ENCODE data around the gene RSPH3. TPM values are rescaled to one million over a fixed set of nuclear protein-coding genes. Genes with fewer than 3 reads are reported as not detected.

RSPH3 gene
- total RNA-seq, 2 donors from 2014 or later, result 5.3 to 7.0 TPM

DNA sequence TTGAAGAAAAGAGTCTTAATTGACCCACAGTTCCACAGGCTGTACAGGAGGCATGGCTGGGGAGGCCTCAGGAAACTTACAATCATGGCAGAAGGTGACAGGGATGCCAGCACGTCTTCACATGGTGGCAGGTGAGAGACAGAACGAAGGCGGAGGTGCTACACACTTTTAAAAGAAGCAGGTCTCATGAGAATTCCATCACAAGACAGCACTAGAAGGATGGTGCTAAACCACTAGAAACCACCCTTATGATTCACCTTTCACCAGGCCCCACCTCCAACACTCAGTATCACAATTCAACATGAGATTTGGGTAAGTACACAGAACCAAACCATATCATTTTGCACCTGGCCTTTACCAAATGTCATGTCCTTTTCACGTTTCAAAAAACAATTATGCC is 23.9 kb upstream of the RSPH3 start:
- no peaks in the 10 kb centered on the region for H3K36me3 ChIP-seq (replicated peaks in 1 of 2; ENCODE audit: insufficient read depth in 1 of 2, low read depth in 2 of 2)
- no peak overlapping the region for H3K4me3 ChIP-seq
- 77 to 86% methylated on average over 4 of the region's 4 CpGs for WGBS, 2 donors
- peaks cover 0 to 8% (median 0%) of the 10 kb centered on the region in 3 donors for H3K9me3 ChIP-seq
- no peaks in the 10 kb centered on the region for H3K27me3 ChIP-seq
- TF ChIP-seq POLR2A (IDR thresholded peaks at IDR 0.05), result no peak
- TF ChIP-seq, protein P1, sequence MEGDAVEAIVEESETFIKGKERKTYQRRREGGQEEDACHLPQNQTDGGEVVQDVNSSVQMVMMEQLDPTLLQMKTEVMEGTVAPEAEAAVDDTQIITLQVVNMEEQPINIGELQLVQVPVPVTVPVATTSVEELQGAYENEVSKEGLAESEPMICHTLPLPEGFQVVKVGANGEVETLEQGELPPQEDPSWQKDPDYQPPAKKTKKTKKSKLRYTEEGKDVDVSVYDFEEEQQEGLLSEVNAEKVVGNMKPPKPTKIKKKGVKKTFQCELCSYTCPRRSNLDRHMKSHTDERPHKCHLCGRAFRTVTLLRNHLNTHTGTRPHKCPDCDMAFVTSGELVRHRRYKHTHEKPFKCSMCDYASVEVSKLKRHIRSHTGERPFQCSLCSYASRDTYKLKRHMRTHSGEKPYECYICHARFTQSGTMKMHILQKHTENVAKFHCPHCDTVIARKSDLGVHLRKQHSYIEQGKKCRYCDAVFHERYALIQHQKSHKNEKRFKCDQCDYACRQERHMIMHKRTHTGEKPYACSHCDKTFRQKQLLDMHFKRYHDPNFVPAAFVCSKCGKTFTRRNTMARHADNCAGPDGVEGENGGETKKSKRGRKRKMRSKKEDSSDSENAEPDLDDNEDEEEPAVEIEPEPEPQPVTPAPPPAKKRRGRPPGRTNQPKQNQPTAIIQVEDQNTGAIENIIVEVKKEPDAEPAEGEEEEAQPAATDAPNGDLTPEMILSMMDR (IDR thresholded peaks at IDR 0.05), result no peak
- DNase-seq, result no peak
- H3K4me1 ChIP-seq, result no peaks in the 10 kb centered on the region
- no peak for ATAC-seq
- H3K27ac ChIP-seq, result no peak overlapping the region
- intact Hi-C loops (cut with DNase I), result no loop called here

DNA sequence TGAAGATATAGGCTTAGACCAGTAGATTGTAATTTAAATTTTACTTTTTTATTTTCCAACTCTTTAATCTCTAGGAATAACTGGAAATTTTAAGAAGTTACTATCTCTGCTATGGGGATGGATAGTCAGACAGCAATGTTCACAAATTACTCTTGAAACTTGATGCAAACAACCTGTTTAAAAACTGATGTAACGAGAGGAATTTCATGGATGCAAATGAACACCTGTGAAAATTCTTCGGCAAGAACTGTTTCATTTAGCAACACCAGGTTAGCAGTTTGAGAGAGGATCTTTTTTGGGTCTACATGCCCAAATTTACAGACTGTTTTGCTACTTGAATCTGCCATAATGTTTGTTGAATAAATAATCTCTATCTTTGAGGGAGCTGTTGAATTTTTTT is 20.0 kb upstream of the RSPH3 start:
- Histone ChIP-seq H3K9me3 (peaks cover 0 to 5% (median 0%) of the 10 kb centered on the region in 3 donors), H3K27me3 (no peaks in the 10 kb centered on the region), H3K27ac (no peak overlapping the region), H3K36me3 (replicated peaks in 1 of 2; ENCODE audit: insufficient read depth in 1 of 2, low read depth in 2 of 2) (no peaks in the 10 kb centered on the region), H3K4me1 (no peaks in the 10 kb centered on the region), H3K4me3 (no peak overlapping the region)
- intact Hi-C loops (cut with DNase I), result no loop called here
- 95 to 96% methylated on average over 2 of the region's 2 CpGs for WGBS, 2 donors
- no peak for ATAC-seq
- DNase-seq, result no peak
- no peak for TF ChIP-seq POLR2A (IDR thresholded peaks at IDR 0.05)
- TF ChIP-seq, protein P1 (IDR thresholded peaks at IDR 0.05), result no peak

DNA sequence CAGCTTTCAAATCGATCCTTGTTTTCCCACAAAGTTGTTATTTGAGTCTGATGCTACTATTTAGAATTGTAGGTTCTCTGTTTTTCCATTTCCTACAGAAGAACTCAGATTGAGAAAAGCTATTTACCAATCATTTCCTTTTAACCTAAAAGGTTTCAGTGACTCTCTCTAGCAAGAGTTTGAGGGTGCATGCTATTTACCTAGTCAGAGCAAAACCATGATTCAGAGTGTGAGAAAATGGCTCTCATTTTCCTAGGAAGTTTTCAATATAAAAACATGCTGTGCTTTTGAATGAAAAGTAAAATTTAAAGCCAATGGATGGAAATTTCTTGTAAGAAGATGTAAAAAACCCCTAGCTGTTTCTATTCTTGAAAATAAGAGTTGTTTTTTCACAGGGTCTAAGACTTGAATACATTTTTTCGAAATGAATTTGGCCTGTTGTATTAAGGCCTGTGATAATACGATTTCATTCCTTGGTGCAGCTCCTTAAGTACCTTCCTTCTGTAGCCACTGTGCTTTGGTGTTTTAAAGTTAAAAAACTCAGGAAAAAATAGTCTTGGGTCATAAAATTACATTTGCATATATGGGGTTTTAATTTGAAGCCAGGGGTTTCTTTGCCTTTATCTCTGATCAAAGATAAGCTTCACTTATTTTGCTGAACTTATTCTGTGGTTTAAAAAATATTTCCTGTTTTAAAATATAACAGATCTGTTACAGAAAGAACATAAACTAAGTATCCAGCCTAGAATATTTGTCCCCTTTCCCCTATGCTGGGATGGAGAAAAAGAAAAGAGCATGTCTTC is 18.0 kb upstream of the RSPH3 start:
- TF ChIP-seq, protein P1 (IDR thresholded peaks at IDR 0.05), result no peak
- TF ChIP-seq POLR2A (IDR thresholded peaks at IDR 0.05), result no peak
- Histone ChIP-seq H3K4me3 (no peak overlapping the region), H3K27ac (no peak overlapping the region), H3K36me3 (replicated peaks in 1 of 2; ENCODE audit: insufficient read depth in 1 of 2, low read depth in 2 of 2) (no peaks in the 10 kb centered on the region), H3K27me3 (no peaks in the 10 kb centered on the region), H3K4me1 (no peaks in the 10 kb centered on the region), H3K9me3 (no peaks in the 10 kb centered on the region)
- intact Hi-C loops (cut with DNase I), result no loop called here
- DNase-seq, result no peak
- WGBS, 2 donors, result 76 to 80% methylated on average over 3 of the region's 3 CpGs
- no peak for ATAC-seq

DNA sequence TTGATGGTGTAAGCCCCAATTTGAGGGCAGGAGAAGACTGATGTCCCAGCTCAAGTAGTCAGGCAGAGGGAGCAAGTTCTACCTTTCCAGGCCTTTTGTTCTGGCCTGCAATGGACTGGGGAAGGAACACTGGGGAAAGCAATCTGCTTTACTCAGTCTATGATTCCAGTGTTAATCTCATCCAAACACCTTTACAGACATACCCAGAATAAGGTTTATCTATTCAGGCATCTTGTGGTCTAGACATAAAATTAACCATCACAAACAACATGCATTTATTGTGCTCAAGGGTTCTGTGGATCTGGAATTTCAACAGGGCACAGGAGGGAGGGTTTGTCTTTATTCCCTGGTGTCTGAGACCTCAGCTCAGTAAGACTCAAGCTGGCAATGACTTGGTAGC is 14.4 kb upstream of the RSPH3 start:
- no peaks in the 10 kb centered on the region for H3K27me3 ChIP-seq
- H3K9me3 ChIP-seq, result no peaks in the 10 kb centered on the region
- intact Hi-C loops (cut with DNase I), result no loop called here
- DNase-seq (no peak), ATAC-seq (no peak)
- no peak for TF ChIP-seq POLR2A (IDR thresholded peaks at IDR 0.05)
- TF ChIP-seq, protein P1 (IDR thresholded peaks at IDR 0.05), result no peak
- no peak overlapping the region for H3K4me3 ChIP-seq
- H3K36me3 ChIP-seq (replicated peaks in 1 of 2; ENCODE audit: insufficient read depth in 1 of 2, low read depth in 2 of 2), result no peaks in the 10 kb centered on the region
- no peaks in the 10 kb centered on the region for H3K4me1 ChIP-seq
- no peak overlapping the region for H3K27ac ChIP-seq

DNA sequence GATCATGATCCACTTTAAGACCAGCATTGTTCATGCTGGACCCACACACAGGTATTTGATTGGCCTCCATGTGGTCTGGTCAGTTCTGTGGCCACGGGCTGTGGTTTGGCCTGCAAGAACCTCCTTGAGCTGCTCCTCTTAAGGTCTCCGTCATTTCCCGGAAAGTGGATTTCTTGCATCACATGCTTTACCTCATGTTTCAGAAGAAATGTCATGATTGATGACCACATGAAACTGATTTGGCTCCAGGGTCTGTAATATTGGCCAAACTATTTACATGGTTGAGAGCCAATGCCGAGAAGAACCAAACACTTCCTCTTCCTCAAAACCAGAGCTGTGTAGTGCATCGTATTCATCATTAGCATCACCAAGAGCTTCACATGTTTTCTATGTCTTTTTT is 13.2 kb upstream of the RSPH3 start:
- H3K4me3 ChIP-seq, result no peak overlapping the region
- H3K27ac ChIP-seq, result no peak overlapping the region
- TF ChIP-seq, protein P1 (IDR thresholded peaks at IDR 0.05), result no peak
- no peak for TF ChIP-seq POLR2A (IDR thresholded peaks at IDR 0.05)
- H3K27me3 ChIP-seq, result no peaks in the 10 kb centered on the region
- intact Hi-C loops (cut with DNase I), result no loop called here
- ATAC-seq, result no peak
- no peaks in the 10 kb centered on the region for H3K9me3 ChIP-seq
- H3K4me1 ChIP-seq, result no peaks in the 10 kb centered on the region
- DNase-seq, result no peak
- 64 to 73% methylated on average over 5 of the region's 5 CpGs for WGBS, 2 donors
- H3K36me3 ChIP-seq (replicated peaks in 1 of 2; ENCODE audit: insufficient read depth in 1 of 2, low read depth in 2 of 2), result no peaks in the 10 kb centered on the region
